ENCODE data around the gene LONP1. TPM values are rescaled to one million over a fixed set of nuclear protein-coding genes. Genes with fewer than 3 reads are reported as not detected.
A peak's percentile ranks its signal among the peaks of the same experiment; 100 is the strongest.
"Not testable (repeated sequence)": the region's sequence is repeated elsewhere in the genome, so short reads cannot be mapped to it uniquely, and the experiment has no call there.

Gene LONP1, protein sequence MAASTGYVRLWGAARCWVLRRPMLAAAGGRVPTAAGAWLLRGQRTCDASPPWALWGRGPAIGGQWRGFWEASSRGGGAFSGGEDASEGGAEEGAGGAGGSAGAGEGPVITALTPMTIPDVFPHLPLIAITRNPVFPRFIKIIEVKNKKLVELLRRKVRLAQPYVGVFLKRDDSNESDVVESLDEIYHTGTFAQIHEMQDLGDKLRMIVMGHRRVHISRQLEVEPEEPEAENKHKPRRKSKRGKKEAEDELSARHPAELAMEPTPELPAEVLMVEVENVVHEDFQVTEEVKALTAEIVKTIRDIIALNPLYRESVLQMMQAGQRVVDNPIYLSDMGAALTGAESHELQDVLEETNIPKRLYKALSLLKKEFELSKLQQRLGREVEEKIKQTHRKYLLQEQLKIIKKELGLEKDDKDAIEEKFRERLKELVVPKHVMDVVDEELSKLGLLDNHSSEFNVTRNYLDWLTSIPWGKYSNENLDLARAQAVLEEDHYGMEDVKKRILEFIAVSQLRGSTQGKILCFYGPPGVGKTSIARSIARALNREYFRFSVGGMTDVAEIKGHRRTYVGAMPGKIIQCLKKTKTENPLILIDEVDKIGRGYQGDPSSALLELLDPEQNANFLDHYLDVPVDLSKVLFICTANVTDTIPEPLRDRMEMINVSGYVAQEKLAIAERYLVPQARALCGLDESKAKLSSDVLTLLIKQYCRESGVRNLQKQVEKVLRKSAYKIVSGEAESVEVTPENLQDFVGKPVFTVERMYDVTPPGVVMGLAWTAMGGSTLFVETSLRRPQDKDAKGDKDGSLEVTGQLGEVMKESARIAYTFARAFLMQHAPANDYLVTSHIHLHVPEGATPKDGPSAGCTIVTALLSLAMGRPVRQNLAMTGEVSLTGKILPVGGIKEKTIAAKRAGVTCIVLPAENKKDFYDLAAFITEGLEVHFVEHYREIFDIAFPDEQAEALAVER
- total RNA-seq: 34.9 TPM
- polyA plus RNA-seq (ENCODE audit: insufficient read depth in 1 of 8, insufficient read length in 8 of 8, low replicate concordance in 1 of 8): 10 to 100 TPM; 47.7 to 63.9 (median 53.1) TPM
- long read RNA-seq, donor 1, partial matches to known transcripts: 0 of 3 reads
- long read RNA-seq, donor 1, other reads (novel, unspliced or antisense): 0 of 3 reads
- long read RNA-seq, donor 2: 0 reads
- long read RNA-seq, donor 3, transcript LONP1-201 (18 exons, 3,236 nt): major isoform, 9 of 16 reads
- long read RNA-seq, donor 3, partial matches to known transcripts: 7 of 16 reads
- long read RNA-seq, donor 3, other reads (novel, unspliced or antisense): 0 of 16 reads
- long read RNA-seq, donor 4, partial matches to known transcripts: 0 of 2 reads
- long read RNA-seq, donor 4, other reads (novel, unspliced or antisense): 0 of 2 reads
- long read RNA-seq, donor 5, transcript LONP1-201 (18 exons, 3,236 nt): major isoform, 7 of 12 reads
- long read RNA-seq, donor 5, partial matches to known transcripts: 5 of 12 reads
- long read RNA-seq, donor 5, other reads (novel, unspliced or antisense): 0 of 12 reads
- long read RNA-seq, donor 6, transcript LONP1-201 (18 exons, 3,236 nt): major isoform, 11 of 22 reads
- long read RNA-seq, donor 6, partial matches to known transcripts: 11 of 22 reads
- long read RNA-seq, donor 6, other reads (novel, unspliced or antisense): 0 of 22 reads
- long read RNA-seq, donor 7, partial matches to known transcripts: 9 of 13 reads
- long read RNA-seq, donor 7, other reads (novel, unspliced or antisense): 0 of 13 reads
- long read RNA-seq, donor 8: 0 reads
- long read RNA-seq, donor 9: 0 reads
- long read RNA-seq, donor 10, partial matches to known transcripts: 0 of 2 reads
- long read RNA-seq, donor 10, other reads (novel, unspliced or antisense): 0 of 2 reads
- long read RNA-seq, donor 11, partial matches to known transcripts: 0 of 2 reads
- long read RNA-seq, donor 11, other reads (novel, unspliced or antisense): 0 of 2 reads

DNA sequence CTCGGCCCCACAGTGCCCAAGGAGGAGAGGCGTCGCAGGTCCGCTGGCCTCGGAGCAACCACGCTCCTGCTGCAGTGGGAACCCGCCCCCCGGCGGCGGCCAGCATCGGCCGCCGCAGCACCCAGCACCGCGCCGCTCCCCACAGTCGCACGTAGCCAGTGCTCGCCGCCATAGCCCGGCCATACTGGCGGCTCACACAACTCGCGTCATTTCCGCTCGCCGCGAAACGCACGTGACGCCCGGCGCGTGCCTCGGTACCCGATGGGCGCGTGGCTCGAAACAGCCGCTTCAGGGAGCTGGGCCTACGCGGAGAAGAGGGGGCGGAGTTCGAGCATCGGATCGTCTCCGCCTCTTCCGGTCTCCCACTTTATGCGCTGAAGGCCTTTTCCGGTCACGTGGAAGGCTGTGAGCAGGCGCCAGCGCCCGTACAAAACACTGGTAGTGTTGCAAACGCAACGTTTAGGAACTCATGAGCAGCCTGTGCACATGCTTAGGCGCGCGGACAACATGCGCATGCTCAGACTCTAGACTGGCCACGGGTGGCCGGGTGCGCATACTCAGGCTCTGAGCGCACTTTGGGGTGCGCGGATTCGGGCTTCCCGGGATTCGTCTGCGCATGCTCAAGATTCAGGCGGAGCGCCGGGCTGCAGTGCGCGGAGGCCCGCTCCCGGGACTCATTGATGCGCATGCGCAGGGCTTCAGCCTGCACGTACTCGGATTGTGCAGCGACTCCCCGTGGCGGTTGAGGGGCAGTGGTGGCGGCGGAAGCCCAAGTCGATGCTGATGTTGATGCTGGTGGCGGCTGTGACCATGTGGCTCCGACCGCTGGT lies at the start of gene LONP1, which contains the start of gene CATSPERD:
Gene LONP1 (minus strand): TSS at position 186 of the 830 bp plus-strand sequence. CDS start 14 bp downstream, at position 172.
Gene CATSPERD (plus strand): TSS at position 677 of the 830 bp plus-strand sequence. CDS start 101 bp downstream, at position 778.
- no peaks in the 10 kb centered on the region for H3K9me3 ChIP-seq (replicated peaks; ENCODE audit: control insufficient read depth, low read depth, low read length)
- H3K27me3 ChIP-seq (ENCODE audit: control insufficient read depth, insufficient read depth, low read length): no peaks in the 10 kb centered on the region
- DNase-seq: peak; percentile 100
- H3K27ac ChIP-seq (ENCODE audit: low read length): peak within 1 kb of the TSS; percentile 97
- peak within 1 kb of the TSS; percentile 77 for H3K4me3 ChIP-seq (ENCODE audit: low read length)
- H3K36me3 ChIP-seq (ENCODE audit: control insufficient read depth, insufficient read depth, low read length): peaks cover 5% of the 10 kb centered on the region
- under 1% methylated on average over 87 of the region's 90 CpGs for WGBS (ENCODE audit: insufficient coverage)
- H3K4me1 ChIP-seq (ENCODE audit: control insufficient read depth, insufficient read depth, low read length): peaks cover 21% of the 10 kb centered on the region

DNA sequence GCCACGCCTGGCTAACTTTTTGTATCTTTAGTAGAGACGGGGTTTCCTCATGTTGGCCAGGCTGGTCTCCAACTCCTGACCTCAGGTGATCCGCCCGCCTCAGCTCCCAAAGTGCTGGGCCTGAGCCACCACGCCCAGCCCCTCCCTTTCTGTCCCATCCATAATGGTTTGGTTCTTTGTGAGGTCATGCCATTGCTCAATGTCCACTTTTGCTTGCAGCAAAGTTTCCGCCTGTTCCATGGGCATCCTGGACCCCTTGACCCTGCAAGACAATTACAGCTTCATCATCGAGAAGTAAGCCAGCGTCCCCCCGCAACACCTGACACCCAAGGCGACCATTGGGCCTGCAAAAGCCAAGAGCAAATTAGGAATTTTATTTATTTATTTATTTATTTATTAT lies 48.0 kb upstream of the LONP1 start:
- Histone ChIP-seq H3K36me3 (ENCODE audit: control insufficient read depth, insufficient read depth, low read length) (no peaks in the 10 kb centered on the region), H3K9me3 (replicated peaks; ENCODE audit: control insufficient read depth, low read depth, low read length) (no peaks in the 10 kb centered on the region), H3K27ac (ENCODE audit: low read length) (no peak overlapping the region), H3K4me3 (ENCODE audit: low read length) (no peak overlapping the region), H3K27me3 (ENCODE audit: control insufficient read depth, insufficient read depth, low read length) (no peaks in the 10 kb centered on the region), H3K4me1 (ENCODE audit: control insufficient read depth, insufficient read depth, low read length) (no peaks in the 10 kb centered on the region)
- DNase-seq: no peak
- WGBS (ENCODE audit: insufficient coverage): 82% methylated on average over 3 of the region's 10 CpGs

DNA sequence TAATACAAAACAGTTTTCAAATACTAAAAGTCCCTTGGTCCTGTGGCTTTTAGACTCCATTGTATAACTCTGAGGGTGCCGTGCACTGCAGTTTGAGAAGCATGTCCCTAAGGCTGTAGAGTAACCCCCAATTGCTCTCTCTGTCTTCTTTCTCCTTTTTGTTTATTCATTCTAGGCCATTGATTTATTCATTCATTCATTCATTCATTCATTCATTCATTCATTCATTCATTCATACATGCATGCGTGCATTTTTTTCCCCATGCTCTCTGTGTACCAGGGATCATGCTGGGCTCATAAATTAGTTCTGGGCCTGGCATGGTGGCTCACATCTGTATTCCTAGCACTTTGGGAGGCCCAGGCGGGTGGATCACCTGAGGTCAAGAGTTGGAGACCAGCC lies 45.3 kb upstream of the LONP1 start:
- Histone ChIP-seq H3K27ac (ENCODE audit: low read length) (no peak overlapping the region), H3K4me1 (ENCODE audit: control insufficient read depth, insufficient read depth, low read length) (no peaks in the 10 kb centered on the region), H3K4me3 (ENCODE audit: low read length) (no peak overlapping the region), H3K9me3 (replicated peaks; ENCODE audit: control insufficient read depth, low read depth, low read length) (no peaks in the 10 kb centered on the region), H3K36me3 (ENCODE audit: control insufficient read depth, insufficient read depth, low read length) (no peaks in the 10 kb centered on the region), H3K27me3 (ENCODE audit: control insufficient read depth, insufficient read depth, low read length) (no peaks in the 10 kb centered on the region)
- WGBS (ENCODE audit: insufficient coverage): 96% methylated on average over 3 of the region's 3 CpGs
- DNase-seq: no peak

DNA sequence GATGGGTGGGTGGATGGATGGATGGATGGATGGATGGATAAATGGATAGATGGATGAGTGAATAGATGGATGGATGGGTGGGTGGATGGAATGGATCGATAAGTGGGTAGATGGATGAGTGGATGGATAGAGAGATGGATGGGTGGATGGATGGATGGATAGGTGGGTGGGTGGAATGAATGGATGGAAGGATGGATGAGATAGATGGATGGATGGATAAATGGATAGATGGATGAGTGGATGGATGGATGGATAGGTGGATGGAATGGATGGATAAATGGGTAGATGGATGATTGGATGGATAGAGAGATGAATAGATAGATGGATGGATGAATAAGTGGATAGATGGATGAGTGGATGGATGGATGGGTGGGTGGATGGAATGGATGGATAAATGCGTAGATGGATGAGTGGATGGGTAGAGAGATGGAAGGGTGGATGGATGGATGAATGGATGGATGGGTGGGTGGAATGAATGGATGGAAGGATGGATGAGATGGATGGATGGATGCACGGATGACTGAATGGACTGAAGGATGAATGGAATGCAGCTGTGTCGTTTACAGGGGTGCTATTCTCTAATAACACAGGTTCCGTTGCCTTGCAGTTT lies 42.8 kb upstream of the LONP1 start:
- no peak for DNase-seq
- Histone ChIP-seq H3K27ac (ENCODE audit: low read length) (no peak overlapping the region), H3K4me1 (ENCODE audit: control insufficient read depth, insufficient read depth, low read length) (no peaks in the 10 kb centered on the region), H3K9me3 (replicated peaks; ENCODE audit: control insufficient read depth, low read depth, low read length) (no peaks in the 10 kb centered on the region), H3K4me3 (ENCODE audit: low read length) (no peak overlapping the region), H3K27me3 (ENCODE audit: control insufficient read depth, insufficient read depth, low read length) (no peaks in the 10 kb centered on the region), H3K36me3 (ENCODE audit: control insufficient read depth, insufficient read depth, low read length) (no peaks in the 10 kb centered on the region)
- WGBS (ENCODE audit: insufficient coverage): 92% methylated on average over 2 of the region's 5 CpGs

DNA sequence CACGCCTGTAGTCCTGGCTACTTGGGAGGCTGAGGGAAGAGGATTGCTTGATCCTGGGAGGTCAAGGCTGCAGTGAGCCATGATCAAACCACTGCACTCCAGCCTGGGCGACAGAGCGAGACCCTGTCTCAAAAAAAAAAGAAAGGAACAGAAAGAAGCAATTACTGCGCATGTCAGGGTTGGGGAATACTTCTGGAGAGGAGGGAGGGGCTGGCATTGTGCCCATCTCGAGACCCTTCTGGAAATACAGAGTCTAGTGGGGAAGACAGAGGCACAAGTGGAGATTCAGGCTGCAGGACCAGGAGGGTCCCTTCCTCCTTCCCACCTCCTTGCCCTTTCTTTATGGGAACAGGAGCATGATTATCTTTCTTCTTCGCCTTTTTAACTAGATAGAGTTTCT lies 33.8 kb upstream of the LONP1 start:
- 72% methylated on average over 5 of the region's 6 CpGs for WGBS (ENCODE audit: insufficient coverage)
- no peaks in the 10 kb centered on the region for H3K27me3 ChIP-seq (ENCODE audit: control insufficient read depth, insufficient read depth, low read length)
- no peak overlapping the region for H3K27ac ChIP-seq (ENCODE audit: low read length)
- H3K36me3 ChIP-seq (ENCODE audit: control insufficient read depth, insufficient read depth, low read length): no peaks in the 10 kb centered on the region
- DNase-seq: no peak
- H3K9me3 ChIP-seq (replicated peaks; ENCODE audit: control insufficient read depth, low read depth, low read length): no peaks in the 10 kb centered on the region
- no peaks in the 10 kb centered on the region for H3K4me1 ChIP-seq (ENCODE audit: control insufficient read depth, insufficient read depth, low read length)
- H3K4me3 ChIP-seq (ENCODE audit: low read length): no peak overlapping the region

DNA sequence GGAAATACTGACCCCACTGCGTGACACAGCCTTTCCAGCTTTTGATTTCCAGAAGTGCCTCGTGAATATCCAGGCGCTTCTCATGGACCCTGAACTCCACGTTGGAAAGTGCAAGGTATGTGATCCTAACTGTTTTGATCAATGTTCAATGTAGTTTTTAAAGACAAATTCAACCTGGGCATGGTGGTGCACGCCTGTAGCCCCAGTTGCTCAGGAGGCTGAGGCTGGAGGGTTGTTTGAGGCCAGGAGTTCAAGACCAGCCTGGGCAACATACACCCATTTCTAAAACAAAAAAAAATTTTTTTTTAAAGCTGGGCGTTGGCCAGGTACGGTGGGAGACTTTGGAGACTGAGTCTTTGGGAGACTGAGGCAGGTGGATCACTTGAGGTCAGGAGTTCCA lies 31.8 kb upstream of the LONP1 start:
- DNase-seq: no peak
- no peaks in the 10 kb centered on the region for H3K4me1 ChIP-seq (ENCODE audit: control insufficient read depth, insufficient read depth, low read length)
- H3K36me3 ChIP-seq (ENCODE audit: control insufficient read depth, insufficient read depth, low read length): no peaks in the 10 kb centered on the region
- H3K27me3 ChIP-seq (ENCODE audit: control insufficient read depth, insufficient read depth, low read length): peaks cover 5% of the 10 kb centered on the region
- H3K27ac ChIP-seq (ENCODE audit: low read length): no peak overlapping the region
- 75% methylated on average over 4 of the region's 7 CpGs for WGBS (ENCODE audit: insufficient coverage)
- no peak overlapping the region for H3K4me3 ChIP-seq (ENCODE audit: low read length)
- no peaks in the 10 kb centered on the region for H3K9me3 ChIP-seq (replicated peaks; ENCODE audit: control insufficient read depth, low read depth, low read length)

DNA sequence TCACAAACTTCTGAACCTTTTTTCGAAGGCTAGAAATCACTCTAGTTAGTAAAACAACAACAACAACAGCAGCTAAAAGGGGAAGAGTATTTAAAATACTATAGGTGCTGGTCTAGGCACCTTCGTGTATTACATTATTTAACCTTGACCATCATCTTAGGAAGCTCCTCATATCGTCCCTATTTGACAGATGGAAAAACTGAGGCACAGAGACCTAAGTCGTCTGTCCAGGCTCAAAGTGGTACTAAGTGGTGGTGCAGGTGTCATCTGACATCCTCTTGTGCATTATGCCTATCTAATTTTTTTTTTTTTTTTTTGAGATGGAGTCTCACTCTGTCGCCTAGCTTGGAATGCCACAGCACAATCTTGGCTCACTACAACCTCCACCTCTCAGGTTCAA lies 29.6 kb upstream of the LONP1 start:
- Histone ChIP-seq H3K27me3 (ENCODE audit: control insufficient read depth, insufficient read depth, low read length) (peaks cover 6% of the 10 kb centered on the region), H3K4me3 (ENCODE audit: low read length) (no peak overlapping the region), H3K36me3 (ENCODE audit: control insufficient read depth, insufficient read depth, low read length) (no peaks in the 10 kb centered on the region), H3K27ac (ENCODE audit: low read length) (no peak overlapping the region), H3K9me3 (replicated peaks; ENCODE audit: control insufficient read depth, low read depth, low read length) (no peaks in the 10 kb centered on the region), H3K4me1 (ENCODE audit: control insufficient read depth, insufficient read depth, low read length) (no peaks in the 10 kb centered on the region)
- WGBS (ENCODE audit: insufficient coverage): no CpG with 5 or more reads among the region's 5 CpGs
- DNase-seq: no peak

DNA sequence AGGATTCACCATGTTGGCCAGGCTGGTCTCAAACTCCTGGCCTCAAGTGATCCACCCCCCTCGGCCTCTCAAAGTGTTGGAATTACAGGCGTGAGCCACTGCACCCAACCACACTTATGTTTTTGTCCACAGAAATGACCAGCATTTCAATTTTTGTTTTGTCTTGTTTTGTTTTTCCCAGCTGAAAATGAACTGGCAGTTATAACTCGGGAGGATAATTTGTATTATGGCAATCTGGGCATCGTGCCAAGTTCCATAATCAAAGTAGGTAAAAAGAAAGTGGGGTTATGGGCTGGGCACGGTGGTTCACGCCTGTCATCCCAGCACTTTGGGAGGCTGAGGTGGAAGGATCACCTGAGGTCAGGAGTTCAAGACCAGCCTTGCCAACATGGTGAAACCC lies 29.0 kb upstream of the LONP1 start:
- 20% methylated on average over 1 of the region's 6 CpGs for WGBS (ENCODE audit: insufficient coverage)
- H3K4me1 ChIP-seq (ENCODE audit: control insufficient read depth, insufficient read depth, low read length); H3K9me3 ChIP-seq (replicated peaks; ENCODE audit: control insufficient read depth, low read depth, low read length); DNase-seq; H3K36me3 ChIP-seq (ENCODE audit: control insufficient read depth, insufficient read depth, low read length); H3K4me3 ChIP-seq (ENCODE audit: low read length); H3K27ac ChIP-seq (ENCODE audit: low read length); H3K27me3 ChIP-seq (ENCODE audit: control insufficient read depth, insufficient read depth, low read length): not testable (repeated sequence)

Measured in muscle of leg (tissue), 16 donors.